Activated CD4-positive, alpha-beta memory T cell treated with anti-CD3 and anti-CD28 coated beads for 36 hours (primary cell): ENCODE results near the gene HNRNPD. TPM values are rescaled to one million over a fixed set of nuclear protein-coding genes. Genes with fewer than 3 reads are reported as not detected.
"Not testable (repeated sequence)": the region's sequence is repeated elsewhere in the genome, so short reads cannot be mapped to it uniquely, and the experiment has no call there.

Experiments used
- CTCF ChIA-PET: fragments of 350-600 bp; sonication (Branson Sonifier 250); formaldehyde crosslinking; loops from one replicate; lab custom pipeline; 2021; ENCODE audit warnings: antibody characterized with exemption, inconsistent platforms; lab: Charles Lee
- POLR2A ChIA-PET: fragments of 350-600 bp; sonication (Branson Sonifier 250); formaldehyde crosslinking; loops from one replicate; lab custom pipeline; 2021; ENCODE audit warnings: antibody characterized with exemption; lab: Charles Lee
- DNase-seq: peaks from one replicate; pipeline ENCODE4 v3.0.0-alpha.2; 2020
- H3K27ac Mint-ChIP-seq: one replicate; pipeline ENCODE4 v1.8.0; 2021; ENCODE audit warnings: mixed read lengths
- H3K27me3 Mint-ChIP-seq: one replicate; pipeline ENCODE4 v1.8.0; 2021; ENCODE audit warnings: mixed read lengths
- H3K36me3 Mint-ChIP-seq: one replicate; pipeline ENCODE4 v1.8.0; 2021; ENCODE audit warnings: mixed read lengths
- H3K4me1 Mint-ChIP-seq: one replicate; pipeline ENCODE4 v1.8.0; 2021; ENCODE audit warnings: low read depth, mixed read lengths
- H3K4me3 Mint-ChIP-seq: one replicate; pipeline ENCODE4 v1.8.0; 2021; ENCODE audit warnings: mild to moderate bottlenecking, mixed read lengths
- H3K9me3 Mint-ChIP-seq: one replicate; pipeline ENCODE4 v1.8.0; 2021; ENCODE audit warnings: mixed read lengths
- intact Hi-C: fragments of 100-400 bp; cut with micrococcal nuclease; formaldehyde crosslinking; loops from one replicate; pipeline ENCODE4 v1.15.1; 2023
- total RNA-seq, 2 experiments: library from RNA; stranded (reverse); gene quantifications; one replicate each; pipeline ENCODE4 v1.2.3, GENCODE V29; 2021

The HNRNPD gene
- total RNA-seq, 2 experiments from 2014 or later: 398 to 400 TPM

DNA sequence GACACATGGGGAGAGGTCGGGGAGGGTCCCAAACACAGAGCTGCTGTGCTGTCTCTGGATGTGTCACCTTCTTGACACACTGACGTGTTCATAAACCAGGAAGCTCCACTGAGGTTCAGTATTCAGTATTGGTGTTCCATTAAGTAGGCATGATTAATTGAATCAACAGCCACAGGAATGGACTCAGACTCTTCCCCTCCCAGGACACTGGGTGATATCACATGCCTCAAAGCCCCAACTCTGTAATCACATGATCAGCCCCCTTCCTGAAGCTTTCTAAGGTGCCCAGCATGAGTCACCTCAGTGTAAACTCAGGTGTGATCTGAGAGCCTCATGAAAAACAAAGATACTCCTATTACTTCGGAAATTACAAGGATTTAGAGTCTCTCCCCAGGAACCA is 21.1 kb upstream of the HNRNPD start:
- no peak for DNase-seq
- Mint-ChIP-seq H3K4me1 (no peaks in the 10 kb centered on the region), H3K27me3 (no peaks in the 10 kb centered on the region), H3K4me3 (no peak overlapping the region), H3K27ac (no peak overlapping the region), H3K36me3 (no peaks in the 10 kb centered on the region), H3K9me3 (no peaks in the 10 kb centered on the region)
- POLR2A ChIA-PET: interaction anchor here (0.5 kb wide), 1 partner anchor 138 kb away, joined by 3 read pairs; no protein-coding TSS in a partner anchor
- intact Hi-C loops: no loop called here
- CTCF ChIA-PET: interaction anchor here (0.6 kb wide), 1 partner anchor 99 kb away, joined by 3 read pairs; no protein-coding TSS in a partner anchor

GRCh38 chr4:82390061-82390460 is 16.3 kb upstream of the HNRNPD start:
- POLR2A ChIA-PET, H3K27ac Mint-ChIP-seq, H3K9me3 Mint-ChIP-seq, intact Hi-C loops, DNase-seq, H3K27me3 Mint-ChIP-seq, CTCF ChIA-PET, H3K4me1 Mint-ChIP-seq, H3K4me3 Mint-ChIP-seq, H3K36me3 Mint-ChIP-seq: not testable (repeated sequence)

GRCh38 chr4:82388405-82388804 is 14.6 kb upstream of the HNRNPD start:
- Mint-ChIP-seq H3K9me3 (no peaks in the 10 kb centered on the region), H3K27ac (no peak overlapping the region), H3K4me3 (no peak overlapping the region), H3K27me3 (no peaks in the 10 kb centered on the region), H3K36me3 (no peaks in the 10 kb centered on the region), H3K4me1 (no peaks in the 10 kb centered on the region)
- DNase-seq: no peak
- CTCF ChIA-PET: interaction anchor here (0.8 kb wide), 1 partner anchor 9 kb away, joined by 3 read pairs; no protein-coding TSS in a partner anchor
- POLR2A ChIA-PET: no interaction called here
- intact Hi-C loops: no loop called here

GRCh38 chr4:82386312-82386711 is 12.5 kb upstream of the HNRNPD start:
- intact Hi-C loops, H3K27ac Mint-ChIP-seq, DNase-seq, H3K27me3 Mint-ChIP-seq, H3K4me3 Mint-ChIP-seq, H3K9me3 Mint-ChIP-seq, H3K4me1 Mint-ChIP-seq, CTCF ChIA-PET, H3K36me3 Mint-ChIP-seq: not testable (repeated sequence)
- POLR2A ChIA-PET: interaction anchor here (1.3 kb wide), 1 partner anchor 24 kb away, joined by 3 read pairs; no protein-coding TSS in a partner anchor

DNA sequence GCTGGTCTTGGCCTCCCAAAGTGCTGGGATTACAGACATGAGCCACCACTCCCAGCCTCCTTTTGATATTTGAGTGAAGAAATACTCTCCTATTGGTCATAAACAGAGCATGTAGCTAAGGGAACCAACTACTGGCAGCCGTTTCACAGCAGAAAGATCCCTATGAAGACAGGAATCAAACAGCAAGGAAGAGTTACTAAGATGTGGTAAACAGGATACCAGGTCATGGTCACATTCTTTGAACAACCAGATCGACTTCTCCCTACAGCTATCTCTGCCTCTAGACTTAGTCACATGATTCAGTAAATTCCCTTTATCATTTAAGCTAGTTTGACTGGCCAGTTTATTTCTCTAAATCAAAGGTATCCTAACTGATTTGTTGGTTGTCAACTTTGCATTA is 9.0 kb upstream of the HNRNPD start:
- H3K9me3 Mint-ChIP-seq: no peaks in the 10 kb centered on the region
- POLR2A ChIA-PET: interaction anchor here (1.0 to 1.1 kb wide), 2 partner anchors 42 to 47 kb away, joined by 3 to 4 read pairs; no protein-coding TSS in a partner anchor

GRCh38 chr4:82381661-82382296 is 8.0 kb upstream of the HNRNPD start:
- Mint-ChIP-seq H3K27me3 (no peaks in the 10 kb centered on the region), H3K4me1 (peaks cover 7% of the 10 kb centered on the region), H3K27ac (no peak overlapping the region), H3K9me3 (no peaks in the 10 kb centered on the region), H3K4me3 (no peak overlapping the region), H3K36me3 (peaks cover 5% of the 10 kb centered on the region)
- no peak for DNase-seq
- intact Hi-C loops: no loop called here
- CTCF ChIA-PET: interaction anchor here (1.1 kb wide), 1 partner anchor 48 kb away, joined by 3 read pairs; no protein-coding TSS in a partner anchor
- POLR2A ChIA-PET: interaction anchor here (1.0 kb wide), 1 partner anchor 38 kb away, joined by 3 read pairs; no protein-coding TSS in a partner anchor

More for the DNA sequence above, 9.0 kb upstream of the HNRNPD start:
- intact Hi-C loops: no loop called here
- Mint-ChIP-seq H3K36me3 (peaks cover 3% of the 10 kb centered on the region), H3K27ac (no peak overlapping the region), H3K4me1 (peaks cover 6% of the 10 kb centered on the region), H3K27me3 (no peaks in the 10 kb centered on the region), H3K4me3 (no peak overlapping the region)
- CTCF ChIA-PET: no interaction called here
- DNase-seq: no peak

GRCh38 chr4:82381235-82381634 is 7.4 kb upstream of the HNRNPD start:
- intact Hi-C loops: no loop called here
- ChIA-PET CTCF (interaction anchor here (1.1 kb wide), 1 partner anchor 48 kb away, joined by 3 read pairs; no protein-coding TSS in a partner anchor), POLR2A (interaction anchor here (1.0 kb wide), 1 partner anchor 39 kb away, joined by 3 read pairs; no protein-coding TSS in a partner anchor)
- H3K4me3 Mint-ChIP-seq: no peak overlapping the region
- peaks cover 6% of the 10 kb centered on the region for H3K36me3 Mint-ChIP-seq
- DNase-seq: no peak
- no peaks in the 10 kb centered on the region for H3K27me3 Mint-ChIP-seq
- no peak overlapping the region for H3K27ac Mint-ChIP-seq
- H3K4me1 Mint-ChIP-seq: peaks cover 11% of the 10 kb centered on the region
- no peaks in the 10 kb centered on the region for H3K9me3 Mint-ChIP-seq

DNA sequence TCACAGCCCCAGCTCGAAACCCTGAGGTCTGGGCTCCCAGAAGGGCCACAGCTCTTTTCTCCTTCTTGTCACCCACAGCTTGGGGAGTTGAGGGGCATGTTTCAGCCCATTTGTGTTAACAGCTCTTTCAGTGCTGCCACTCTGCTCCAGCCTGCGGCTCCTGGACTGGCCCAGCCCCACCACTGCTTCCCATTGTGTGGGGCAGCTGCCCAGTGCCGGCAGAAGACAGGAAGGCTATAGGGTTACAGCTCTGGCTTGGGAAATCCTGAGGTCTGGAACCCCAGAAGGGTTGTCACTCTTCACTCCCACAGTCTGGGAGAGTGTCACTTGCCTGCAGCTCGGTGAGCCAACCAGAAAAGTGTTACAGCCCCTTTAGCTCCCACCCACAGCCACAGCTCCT is 7.0 kb upstream of the HNRNPD start:
- no peak for DNase-seq
- intact Hi-C loops: no loop called here
- peaks cover 6% of the 10 kb centered on the region for H3K36me3 Mint-ChIP-seq
- CTCF ChIA-PET: no interaction called here
- H3K9me3 Mint-ChIP-seq: no peaks in the 10 kb centered on the region
- H3K27me3 Mint-ChIP-seq: no peaks in the 10 kb centered on the region
- H3K4me3 Mint-ChIP-seq: no peak overlapping the region
- POLR2A ChIA-PET: interaction anchor here (1.0 to 1.2 kb wide), 2 partner anchors 39 to 61 kb away, joined by 3 read pairs; no protein-coding TSS in a partner anchor
- H3K27ac Mint-ChIP-seq: no peak overlapping the region
- H3K4me1 Mint-ChIP-seq: peaks cover 15% of the 10 kb centered on the region

DNA sequence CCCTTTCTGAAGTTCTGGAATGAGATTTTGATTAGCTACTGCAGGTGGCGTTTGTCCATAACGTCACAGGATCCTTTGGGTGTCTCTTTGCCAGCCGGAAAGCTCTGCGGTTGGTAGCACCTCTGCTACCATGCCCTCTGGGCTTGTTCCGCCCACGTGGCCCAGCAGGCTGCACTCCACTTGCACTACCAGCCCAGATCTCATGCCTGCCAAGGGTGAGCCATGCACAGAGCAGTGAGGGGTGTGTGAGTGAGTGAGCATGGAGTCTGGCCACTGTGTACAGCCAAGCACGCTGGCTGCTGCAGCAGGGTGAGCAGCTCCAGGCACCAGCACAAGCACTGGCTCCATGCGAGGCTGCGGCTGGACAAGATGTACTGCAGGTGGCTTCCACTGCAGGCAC is 6.6 kb upstream of the HNRNPD start:
- Mint-ChIP-seq H3K9me3 (no peaks in the 10 kb centered on the region), H3K4me3 (no peak overlapping the region), H3K4me1 (peaks cover 19% of the 10 kb centered on the region), H3K36me3 (peaks cover 6% of the 10 kb centered on the region), H3K27ac (no peak overlapping the region), H3K27me3 (no peaks in the 10 kb centered on the region)
- DNase-seq: no peak
- ChIA-PET CTCF (no interaction called here), POLR2A (interaction anchor here (1.0 to 1.2 kb wide), 2 partner anchors 40 to 62 kb away, joined by 3 read pairs; no protein-coding TSS in a partner anchor)
- intact Hi-C loops: no loop called here

DNA sequence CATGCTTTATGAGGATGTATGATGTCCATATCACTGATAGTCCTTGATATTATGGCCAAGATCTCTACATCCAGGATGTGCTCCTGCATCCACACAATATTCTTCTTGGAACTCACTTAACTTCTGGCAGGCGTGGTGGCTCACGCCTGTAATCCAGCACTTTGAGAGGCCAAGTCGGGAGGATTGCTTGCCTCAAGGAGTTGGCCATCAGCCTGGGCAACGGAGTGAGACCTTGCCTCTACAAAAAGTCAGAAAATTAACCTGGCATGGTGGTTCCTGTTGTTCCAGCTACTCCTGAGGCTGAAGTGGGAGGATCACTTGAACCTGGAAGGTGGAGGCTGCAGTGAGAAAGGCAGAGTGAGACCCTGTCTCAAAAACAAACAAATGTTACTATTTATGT is 2.3 kb upstream of the HNRNPD start:
- H3K27ac Mint-ChIP-seq: no peak overlapping the region
- no peaks in the 10 kb centered on the region for H3K27me3 Mint-ChIP-seq
- POLR2A ChIA-PET: interaction anchor here (0.7 to 1.0 kb wide), 2 partner anchors 46 to 53 kb away, joined by 3 read pairs; no protein-coding TSS in a partner anchor
- H3K4me3 Mint-ChIP-seq: peak overlapping the region; percentile 97
- peaks cover 27% of the 10 kb centered on the region for H3K36me3 Mint-ChIP-seq
- DNase-seq: no peak
- peaks cover 17% of the 10 kb centered on the region for H3K4me1 Mint-ChIP-seq
- intact Hi-C loops: loop anchor here (10.0 kb wide), 1 partner anchor 489 kb away; no protein-coding TSS in a partner anchor
- CTCF ChIA-PET: no interaction called here
- no peaks in the 10 kb centered on the region for H3K9me3 Mint-ChIP-seq

GRCh38 chr4:82373486-82373815 is 340 bp downstream of the HNRNPD start:
- Mint-ChIP-seq H3K36me3 (peaks cover 49% of the 10 kb centered on the region), H3K27ac (peak overlapping the region; percentile 97), H3K9me3 (no peaks in the 10 kb centered on the region), H3K4me1 (peaks cover 41% of the 10 kb centered on the region), H3K27me3 (no peaks in the 10 kb centered on the region), H3K4me3 (peak overlapping the region; percentile 97)
- intact Hi-C loops: loop anchor here (1.0 to 10.0 kb wide), 4 partner anchors 491 to 909 kb away; partner anchors contain the start of genes COQ2 and RASGEF1B
- POLR2A ChIA-PET: interaction anchor here (1.0 to 4.6 kb wide), 9 partner anchors 11 to 661 kb away, joined by 3 to 57 read pairs (median 5); partner anchors contain the start of genes COPS4 and HNRNPDL
- CTCF ChIA-PET: interaction anchor here (1.0 to 2.4 kb wide), 2 partner anchors 12 to 55 kb away, joined by 6 to 15 read pairs; no protein-coding TSS in a partner anchor
- DNase-seq: no peak
